ELR (cell line): ENCODE results near the gene PPP2R5C.

Experiments
- DNase-seq: peaks from one replicate; pipeline ENCODE4 v3.0.0-alpha.2; 2015; ENCODE audit warnings: low read depth

PPP2R5C gene

DNA sequence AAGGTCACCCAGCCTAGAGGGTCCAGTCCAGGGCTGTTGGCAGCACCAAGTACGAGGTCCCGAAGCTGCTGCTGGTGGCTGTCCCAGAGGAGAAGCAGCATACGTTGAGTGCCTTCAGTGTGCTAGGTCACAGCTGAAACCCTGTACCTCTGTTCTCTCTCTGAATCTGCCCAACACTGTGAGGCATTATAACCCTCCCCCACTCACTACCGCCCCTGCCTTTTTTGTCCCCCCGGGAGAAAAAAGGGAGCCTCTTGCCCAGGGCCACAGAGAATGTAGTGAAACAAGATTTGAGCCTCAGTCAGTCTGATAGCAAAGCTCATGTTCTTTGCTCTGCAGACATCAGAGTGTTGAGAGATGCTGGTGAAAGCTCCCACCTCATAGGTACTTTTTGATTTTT, 53.4 kb downstream of the PPP2R5C start:
- DNase-seq = no peak

DNA sequence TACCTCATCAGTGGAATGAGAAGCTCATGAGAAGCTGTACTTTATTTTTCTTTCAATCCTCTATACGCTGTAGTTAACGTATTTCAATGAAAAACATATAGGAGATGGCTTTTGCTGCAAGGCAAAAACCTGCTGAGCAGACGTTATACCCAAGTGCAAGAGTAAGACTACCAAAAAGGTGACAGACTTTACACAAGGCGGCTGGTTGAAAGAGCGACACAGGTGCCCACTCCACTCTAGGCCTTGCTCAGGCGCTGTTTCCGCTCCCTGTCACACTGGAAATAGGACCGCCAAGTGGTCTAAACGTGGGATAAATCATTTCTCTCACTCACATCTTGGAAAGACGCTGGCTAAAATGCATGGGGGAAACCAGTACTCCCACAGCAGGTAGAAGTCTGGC, 54.5 kb downstream of the PPP2R5C start:
- no peak for DNase-seq

DNA sequence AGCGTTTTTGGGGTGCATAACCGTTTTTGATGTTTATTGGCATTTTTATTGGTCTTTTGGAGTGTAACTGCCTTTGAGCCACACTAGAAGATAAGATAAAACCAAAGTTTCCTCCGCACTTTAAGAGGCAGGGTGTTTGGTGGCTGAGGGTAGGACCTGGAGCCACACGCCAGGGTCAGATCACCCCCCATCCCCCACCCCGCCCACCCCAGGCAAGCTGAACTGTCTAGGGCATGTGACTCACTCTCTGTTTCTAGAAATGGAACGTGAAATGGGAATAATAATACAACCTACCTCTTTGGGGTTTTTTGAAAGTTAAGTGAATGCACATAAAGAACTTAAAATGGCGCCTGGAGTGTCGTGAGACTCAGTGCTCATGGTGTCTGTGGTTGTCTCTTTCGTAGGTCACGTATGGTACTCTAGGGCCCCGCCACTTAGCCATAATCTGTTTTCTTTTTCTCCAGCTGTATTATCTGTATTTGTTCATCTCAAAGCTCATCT, 56.0 kb downstream of the PPP2R5C start:
- no peak for DNase-seq

DNA sequence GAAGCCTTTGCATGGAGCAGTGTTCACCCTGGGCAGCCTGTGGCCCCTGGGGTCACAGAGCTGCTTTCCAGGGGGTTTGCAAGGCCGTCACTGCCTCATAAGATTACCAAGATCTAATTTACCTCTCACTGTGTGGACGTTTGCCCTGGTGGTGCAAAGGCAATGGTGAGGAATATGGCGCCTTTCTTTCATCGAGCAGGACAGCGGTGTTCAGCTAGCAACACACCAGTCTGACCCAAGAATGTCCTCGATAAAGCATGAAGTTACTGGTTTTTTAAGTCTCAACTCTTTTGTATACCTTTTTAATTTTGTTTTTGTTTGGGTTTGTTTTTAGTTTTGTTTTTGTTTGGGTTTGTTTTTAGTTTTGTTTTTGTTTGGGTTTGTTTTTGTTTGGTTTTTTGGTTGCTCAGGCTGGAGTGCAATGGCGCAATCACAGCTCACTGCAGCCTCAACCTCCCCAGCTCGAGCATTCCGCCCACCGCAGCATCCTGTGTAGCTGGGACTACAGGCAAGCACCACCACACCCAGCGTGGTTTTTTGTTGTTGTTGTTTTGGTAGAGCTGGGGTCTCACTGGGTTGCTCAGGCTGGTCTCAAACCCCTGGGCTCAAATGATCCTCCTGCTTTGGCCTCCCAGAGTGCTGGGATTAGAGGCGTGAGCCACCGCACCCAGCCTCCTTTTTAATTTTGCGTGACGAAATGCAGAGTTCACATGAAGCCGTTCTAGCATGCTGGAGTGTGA, 57.9 kb downstream of the PPP2R5C start:
- DNase-seq = no peak

DNA sequence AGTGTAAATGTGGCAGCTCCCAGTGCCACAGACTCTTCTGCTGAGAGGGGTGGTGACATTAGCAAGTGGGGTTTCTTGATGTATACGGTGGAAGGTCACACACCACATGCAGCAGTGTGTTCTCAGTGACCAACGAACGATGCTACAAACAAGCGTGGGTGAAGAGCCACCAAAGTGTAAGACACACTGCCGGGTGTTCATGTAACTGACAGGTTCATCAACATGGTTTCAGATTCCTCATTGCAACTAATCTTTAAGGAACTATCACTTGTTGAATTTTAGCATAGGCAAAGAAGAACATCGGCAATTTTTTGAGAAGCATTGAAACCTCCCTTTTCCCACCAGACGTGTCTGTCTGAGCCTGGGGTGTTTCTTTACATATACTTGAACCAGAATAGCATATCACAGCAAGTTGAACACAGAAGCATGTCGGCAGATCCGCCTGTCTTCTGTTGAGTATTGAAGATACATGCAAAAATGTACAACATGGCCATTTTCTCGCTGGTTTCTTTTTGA, 58.8 kb downstream of the PPP2R5C start:
- DNase-seq = no peak

DNA sequence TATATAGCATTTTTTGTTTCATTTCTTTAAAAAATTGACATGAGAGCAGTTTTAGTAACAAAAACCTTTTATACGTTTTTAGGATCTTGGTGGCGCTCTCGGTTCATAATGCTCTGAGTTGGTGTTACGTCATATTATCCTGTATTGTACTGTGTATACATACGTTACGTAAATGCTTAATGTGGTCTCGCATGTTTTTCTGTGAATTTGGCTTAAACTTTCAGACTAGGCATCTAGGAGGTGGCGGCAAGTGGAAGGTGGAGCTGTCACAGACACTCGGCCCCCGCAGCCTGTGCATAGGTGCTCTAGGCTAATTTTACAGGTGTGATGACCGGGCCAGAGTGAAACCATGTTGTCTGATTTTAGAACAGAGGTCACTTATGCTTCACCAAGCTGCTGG, 60.0 kb downstream of the PPP2R5C start:
- no peak for DNase-seq

DNA sequence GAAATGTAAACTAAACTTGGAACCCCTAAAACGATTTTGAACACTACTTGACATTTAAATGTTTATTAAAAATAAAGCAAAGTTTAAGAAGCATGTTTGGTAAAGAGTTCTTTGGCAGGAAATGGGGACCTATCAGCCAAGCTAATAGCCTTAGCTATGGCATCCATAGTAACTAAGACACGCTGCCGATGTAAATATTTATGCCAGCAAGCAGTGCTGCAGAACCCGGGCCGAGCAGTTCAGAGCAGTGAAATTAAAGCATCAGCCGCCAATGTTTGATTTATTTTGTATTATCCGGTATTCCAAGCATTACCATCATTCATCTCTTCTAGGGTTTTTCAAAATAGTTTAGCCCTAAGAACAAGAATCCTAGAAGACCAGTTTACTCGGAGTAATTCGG, 61.6 kb downstream of the PPP2R5C start:
- no peak for DNase-seq

DNA sequence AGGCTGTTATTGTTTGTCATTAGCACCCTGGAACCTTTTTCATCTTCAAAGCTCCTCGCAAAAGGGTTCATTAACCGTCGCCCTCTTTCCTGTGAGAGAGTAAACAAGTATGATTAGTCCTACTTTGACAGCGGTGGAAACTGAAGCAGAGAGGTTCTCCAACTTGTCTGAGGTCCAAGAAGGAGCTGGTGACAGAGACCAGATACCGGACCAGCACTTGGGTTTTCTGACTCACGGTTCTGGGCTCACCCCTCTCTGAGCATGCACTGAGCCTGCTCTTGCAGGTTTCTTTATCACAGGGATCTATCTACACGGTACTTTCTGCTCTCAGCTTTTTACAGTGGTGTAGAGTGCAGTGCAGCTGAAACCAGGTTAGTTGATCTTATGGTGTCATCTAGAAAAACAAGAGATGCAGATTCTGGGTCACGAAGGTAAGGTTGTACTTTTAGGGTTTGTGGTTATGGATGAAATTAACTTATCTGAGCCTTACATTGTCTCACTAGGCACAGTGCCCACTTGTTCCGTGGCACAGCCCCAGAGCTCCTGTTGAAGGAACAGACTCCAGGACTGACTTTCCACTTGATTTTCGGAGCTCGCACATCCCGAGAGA, 62.1 kb downstream of the PPP2R5C start:
- peak; percentile 10 for DNase-seq

DNA sequence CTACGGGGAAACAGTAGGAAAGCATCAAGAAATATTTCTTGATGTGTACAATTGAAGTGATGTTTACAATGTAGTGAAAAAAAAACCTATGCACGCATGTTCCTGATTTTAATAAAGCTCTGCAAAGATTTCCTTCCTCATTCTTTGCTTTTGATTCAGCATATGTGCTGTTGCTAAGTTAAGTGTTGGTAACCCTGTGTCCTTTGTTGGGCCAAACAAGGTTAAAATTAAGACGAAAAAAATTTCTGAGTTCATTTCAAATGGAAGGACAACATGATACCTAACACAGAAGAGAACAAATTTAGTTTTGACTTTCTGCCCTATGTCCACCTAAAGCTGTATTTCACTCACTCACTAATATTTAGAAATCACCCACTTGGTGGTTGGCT, 62.8 kb downstream of the PPP2R5C start:
- no peak for DNase-seq

DNA sequence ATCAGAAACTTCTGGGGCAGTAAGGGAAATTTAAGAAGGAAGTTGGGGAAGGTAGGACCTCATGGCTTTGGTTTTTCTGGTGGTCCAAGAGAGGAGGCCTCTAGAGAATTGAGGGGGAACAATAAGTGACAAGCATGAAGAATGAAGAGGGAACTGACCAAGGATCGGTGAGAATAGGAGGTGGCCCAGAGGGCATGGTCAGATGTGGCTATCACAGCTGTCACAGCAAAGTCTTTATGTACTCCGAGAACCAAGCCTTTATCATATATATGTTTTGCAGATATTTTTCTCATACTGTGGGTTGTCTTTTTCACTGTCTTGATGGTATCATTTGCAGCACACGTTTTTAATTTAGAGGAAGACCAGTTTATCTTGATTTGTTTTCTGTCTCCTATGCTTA, 64.3 kb downstream of the PPP2R5C start:
- DNase-seq = no peak

DNA sequence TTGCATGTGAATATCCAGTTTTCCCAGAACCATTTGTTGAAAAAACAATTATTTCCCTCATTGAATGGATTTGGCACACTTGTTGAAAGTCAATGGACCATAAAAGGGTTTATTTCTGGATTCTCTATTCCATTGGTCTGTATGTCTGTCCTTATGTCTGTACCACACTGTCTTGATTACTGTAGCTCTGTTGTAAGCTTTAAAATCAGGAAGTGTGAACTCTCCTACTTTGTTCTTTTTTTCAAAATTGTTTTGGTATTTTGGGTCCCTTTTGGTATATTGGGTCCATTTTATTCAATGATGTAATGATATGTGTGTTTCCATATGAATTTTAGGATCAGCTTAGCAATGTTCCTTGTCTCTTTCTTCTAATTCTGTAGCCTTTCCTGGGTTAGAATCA, 64.8 kb downstream of the PPP2R5C start:
- no peak for DNase-seq

DNA sequence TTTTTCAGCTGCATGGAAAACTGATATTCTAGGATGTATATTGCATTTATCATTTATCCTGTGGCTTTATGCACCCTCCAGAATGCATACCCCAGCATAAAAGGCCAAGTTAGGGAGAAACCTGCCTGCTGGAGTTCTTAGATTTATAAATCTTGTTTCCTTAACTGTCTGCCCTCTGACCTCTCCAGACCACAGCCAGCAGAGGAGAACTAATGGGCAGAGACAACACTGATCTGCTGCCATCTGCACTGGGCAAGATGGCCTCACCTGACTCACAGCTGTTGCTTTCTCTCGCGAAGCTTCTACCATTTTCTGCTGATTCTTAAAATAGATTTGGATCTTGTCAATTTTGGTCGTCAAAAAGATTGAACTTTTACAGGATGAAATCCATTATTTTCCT, 65.8 kb downstream of the PPP2R5C start:
- no peak for DNase-seq

DNA sequence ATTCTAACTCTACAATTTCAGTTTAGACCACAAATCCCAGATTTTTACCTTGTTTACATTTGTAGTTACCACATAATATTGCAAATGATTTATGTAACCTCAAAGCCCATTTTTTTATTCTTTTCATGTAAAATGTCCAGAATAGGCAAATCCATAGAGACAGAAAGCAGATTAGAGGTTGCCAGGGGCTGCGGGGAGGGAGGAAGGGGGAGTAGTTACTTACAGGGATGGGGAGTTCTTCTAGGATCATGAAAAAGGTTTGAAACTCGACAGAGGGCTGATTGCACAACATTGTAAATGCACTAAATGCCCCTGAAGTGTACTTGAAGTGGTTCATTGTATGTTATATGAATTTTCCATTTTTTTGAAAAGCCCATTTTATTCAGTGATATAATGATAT, 66.5 kb downstream of the PPP2R5C start:
- no peak for DNase-seq

DNA sequence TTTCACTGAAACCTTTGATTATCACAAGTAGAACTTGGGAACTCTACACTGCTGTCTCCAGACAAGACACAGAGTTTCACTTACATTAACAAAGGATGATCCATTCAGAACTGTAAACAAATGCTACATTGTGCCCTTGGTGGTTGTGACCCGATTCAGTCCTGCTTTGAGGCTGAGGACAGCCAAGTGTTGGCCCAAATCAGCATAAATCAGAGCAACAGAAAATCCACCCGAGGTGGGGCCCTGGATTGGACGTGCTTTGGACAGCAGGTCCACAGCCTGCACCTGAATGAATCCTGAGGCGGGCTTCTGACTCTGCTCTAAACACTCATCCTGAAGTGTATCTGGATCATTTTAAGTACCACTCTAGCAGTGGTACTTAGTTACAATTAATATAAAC, 68.8 kb downstream of the PPP2R5C start:
- no peak for DNase-seq

DNA sequence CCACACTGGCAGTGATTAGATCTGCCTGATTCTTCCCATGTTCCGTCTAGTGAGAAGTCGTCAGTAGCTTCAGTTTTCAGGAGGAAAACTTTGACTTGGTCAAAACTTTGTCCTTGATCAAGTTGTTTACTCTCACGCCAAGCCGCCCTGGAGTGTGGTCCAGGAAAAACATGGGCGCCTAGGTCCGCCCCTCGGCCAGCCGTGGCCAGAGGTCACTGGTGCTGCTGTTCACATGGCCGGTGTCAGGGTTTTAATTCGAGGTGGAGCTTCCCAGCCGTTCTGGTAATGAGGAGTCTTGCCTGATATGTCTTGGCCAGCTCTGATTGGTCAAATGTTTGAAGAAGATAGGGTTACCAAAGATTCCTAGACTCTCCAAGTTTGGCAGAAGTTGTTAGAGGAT, 71.5 kb downstream of the PPP2R5C start:
- DNase-seq = no peak

DNA sequence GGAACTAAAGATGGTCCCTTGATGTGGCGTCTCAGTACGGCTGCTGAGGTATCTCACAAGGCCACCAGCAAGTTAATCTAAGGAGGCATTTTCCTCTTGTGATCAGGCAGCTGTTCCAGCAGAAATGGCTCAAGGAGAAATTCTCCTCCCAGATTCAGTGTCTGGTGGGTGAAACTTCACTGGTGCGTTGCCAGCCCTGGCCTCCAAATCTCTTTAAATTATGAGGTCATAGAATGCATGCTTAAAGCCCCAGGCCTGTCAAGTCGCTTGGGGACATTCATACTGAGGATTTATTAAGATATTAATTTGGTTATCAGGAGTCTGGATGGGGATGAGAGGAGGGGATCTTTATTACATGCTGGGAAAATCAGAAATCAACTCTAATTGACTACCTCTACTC, 72.9 kb downstream of the PPP2R5C start:
- DNase-seq = no peak

DNA sequence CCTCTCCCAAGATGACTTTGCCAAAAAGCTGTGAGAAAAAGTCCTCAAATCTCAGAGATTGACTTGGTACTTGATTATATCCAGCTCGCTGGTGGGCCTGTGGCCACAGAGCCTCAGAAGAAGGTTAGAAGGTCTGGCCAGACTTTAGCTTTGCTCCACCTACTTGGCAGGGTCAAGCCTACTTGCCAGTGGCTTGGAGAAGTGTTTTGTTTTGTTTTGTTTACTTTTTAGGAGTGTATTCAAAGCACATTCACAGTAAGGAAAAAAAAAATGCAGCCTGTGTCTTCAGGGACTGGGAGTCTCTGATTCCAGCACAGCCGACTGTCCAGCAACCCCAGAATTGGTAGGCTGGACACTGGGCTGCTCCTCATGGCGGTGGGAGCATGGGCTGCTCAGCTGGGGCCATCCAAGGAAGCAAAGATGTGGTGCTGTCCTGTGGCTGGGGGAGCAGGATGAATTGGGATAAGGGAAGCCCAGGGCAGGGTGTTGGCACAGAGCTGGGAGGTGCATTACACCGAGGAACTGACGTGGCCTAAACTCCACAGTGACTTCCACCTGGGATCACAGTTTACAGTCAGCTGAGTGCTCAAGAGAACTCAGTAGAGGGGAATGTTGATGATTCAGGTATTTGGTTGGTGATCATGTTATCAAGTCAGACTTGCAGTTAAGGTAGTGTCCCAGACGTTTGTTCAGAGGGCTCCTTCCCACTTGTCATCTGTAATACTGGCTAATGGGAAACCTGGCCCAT, 73.5 kb downstream of the PPP2R5C start:
- DNase-seq = peak; percentile 49

DNA sequence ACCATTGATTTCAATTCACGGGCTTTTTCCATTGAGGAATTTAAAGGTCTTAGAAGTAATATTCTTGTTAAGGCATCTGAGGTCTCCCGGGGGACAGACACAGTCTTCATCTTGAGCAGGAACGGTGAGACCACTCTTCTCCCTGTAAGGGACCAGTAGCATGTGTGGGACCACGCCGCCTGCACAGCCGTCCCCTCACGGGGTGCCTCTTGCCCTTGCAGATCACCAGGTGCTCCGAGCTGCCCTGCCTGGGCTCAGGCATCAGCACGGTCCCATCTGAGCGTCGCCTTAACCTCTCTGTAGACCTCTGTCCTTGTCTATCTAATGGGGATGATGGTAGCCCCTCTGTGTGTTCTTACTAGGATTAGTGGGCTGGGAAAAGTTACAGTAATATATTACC, 74.1 kb downstream of the PPP2R5C start:
- no peak for DNase-seq

DNA sequence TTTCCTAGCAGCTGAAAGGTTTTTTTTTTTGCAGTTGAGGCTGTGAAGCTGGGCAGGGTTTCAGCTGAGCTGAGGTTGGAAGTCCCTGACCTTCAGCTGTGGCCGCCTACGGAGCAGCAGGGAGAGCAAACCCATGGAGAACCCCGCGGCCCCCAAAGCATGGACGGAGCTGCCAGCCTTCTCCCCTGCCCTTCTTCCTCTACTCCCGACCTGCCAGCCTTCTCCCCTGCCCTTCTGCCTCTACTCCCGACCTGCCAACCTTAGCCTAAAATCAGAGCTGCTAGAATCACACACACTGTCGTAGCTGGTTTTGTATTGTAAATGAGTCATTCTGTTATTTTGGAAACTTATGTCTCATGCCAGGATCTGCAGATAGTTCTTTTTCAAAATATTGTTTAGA, 74.6 kb downstream of the PPP2R5C start:
- DNase-seq = peak; percentile 28

DNA sequence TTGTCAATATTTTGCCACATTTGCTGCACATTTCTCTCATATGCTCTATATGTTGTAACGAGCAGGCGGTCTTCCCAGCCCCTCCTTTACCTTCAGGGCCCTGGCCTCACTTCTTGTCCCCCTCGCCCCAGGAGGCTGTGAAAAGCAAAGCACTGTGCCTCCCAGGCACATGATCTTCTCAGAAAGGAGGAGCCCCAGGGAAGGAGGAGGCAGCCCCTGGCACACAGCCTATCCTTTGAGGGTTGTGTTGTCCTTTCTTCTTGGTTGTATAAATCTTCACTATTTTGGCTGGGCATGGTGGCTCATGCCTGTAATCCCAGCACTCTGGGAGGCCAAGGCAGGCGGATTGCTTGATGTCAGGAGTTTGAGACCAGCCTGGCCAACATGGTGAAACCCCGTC, 77.0 kb downstream of the PPP2R5C start:
- no peak for DNase-seq

DNA sequence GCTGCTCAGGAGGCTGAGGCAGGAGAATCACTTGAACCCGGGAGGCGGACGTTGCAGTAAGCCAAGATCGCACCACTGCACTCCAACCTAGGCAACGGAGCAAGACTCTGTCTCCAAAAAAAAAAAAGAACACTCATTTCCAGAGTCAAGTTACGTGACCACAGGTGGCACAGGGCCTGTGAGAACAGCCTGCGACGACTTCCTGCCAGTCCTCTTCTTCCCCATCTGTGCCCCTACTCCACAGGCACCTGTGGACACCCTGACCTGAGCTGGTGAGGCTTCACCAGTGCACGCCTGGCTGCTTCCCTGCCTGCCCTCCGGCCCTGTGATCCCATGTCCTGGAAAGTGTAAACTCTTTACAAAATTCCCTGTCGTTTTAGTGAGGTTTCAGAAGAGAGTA, 77.7 kb downstream of the PPP2R5C start:
- no peak for DNase-seq

DNA sequence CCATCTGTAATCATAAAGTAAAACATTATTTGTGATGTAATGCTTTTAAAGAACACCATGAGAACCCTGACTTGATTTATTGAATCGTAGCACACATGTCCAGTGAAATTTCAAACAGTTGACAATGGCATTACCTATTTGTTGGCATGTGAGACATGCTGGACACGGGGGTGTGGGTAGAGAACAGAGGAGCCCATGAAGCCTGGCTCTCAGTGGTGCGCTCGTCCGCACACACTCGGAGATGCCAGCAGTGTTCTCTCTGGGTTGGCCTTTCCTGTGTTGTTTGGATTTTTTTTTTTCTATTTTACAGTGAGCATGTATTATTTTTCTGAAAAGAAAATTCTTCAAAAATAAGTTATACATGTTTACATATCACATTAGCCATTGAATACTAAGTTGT, 78.2 kb downstream of the PPP2R5C start:
- DNase-seq = no peak
